SK-N-SH treated with all-trans-retinoic acid at 6 μM for 48 hours (cell line): ENCODE results near the gene EFNA3.

Source experiments
- ATAC-seq: fragments of 200-7000 bp; cut with Tn5 transposase; 3 replicates; pipeline ENCODE4 v1.9.1; 2020; ENCODE audit warnings: mild to moderate bottlenecking, moderate library complexity
- BACH2 ChIP-seq: fragments of 250-450 bp; sonication (Bioruptor Pico); IDR thresholded peaks from 2 replicates; pipeline ENCODE4 v1.9.0; 2021; ENCODE audit warnings: mild to moderate bottlenecking, borderline replicate concordance
- CREB5 ChIP-seq: fragments of 250-450 bp; sonication (Bioruptor Pico); IDR thresholded peaks from 2 replicates; pipeline ENCODE4 v1.5.1; 2020; ENCODE audit warnings: low read depth, mild to moderate bottlenecking, moderate library complexity
- CSDC2 ChIP-seq: fragments of 250-450 bp; sonication (Bioruptor Pico); IDR thresholded peaks from 2 replicates; pipeline ENCODE4 v1.5.0; 2020; ENCODE audit warnings: mild to moderate bottlenecking, moderate library complexity
- CSRNP3 ChIP-seq: fragments of 250-450 bp; sonication (Bioruptor Pico); IDR thresholded peaks from 2 replicates; pipeline ENCODE4 v1.5.1; 2021; ENCODE audit warnings: mild to moderate bottlenecking, moderate library complexity
- ESRRG ChIP-seq: fragments of 250-450 bp; sonication (Bioruptor Pico); IDR thresholded peaks from 2 replicates; pipeline ENCODE4 v1.6.1; 2021; ENCODE audit warnings: mild to moderate bottlenecking
- GLIS3 ChIP-seq: fragments of 250-450 bp; sonication (Bioruptor Pico); IDR thresholded peaks from 2 replicates; pipeline ENCODE4 v1.5.0; 2020; ENCODE audit warnings: mild to moderate bottlenecking, moderate library complexity
- ISL1 ChIP-seq: fragments of 250-450 bp; sonication (Bioruptor Pico); IDR thresholded peaks from 2 replicates; pipeline ENCODE4 v2.1.2; 2022; ENCODE audit warnings: mild to moderate bottlenecking, moderate library complexity
- OSR1 ChIP-seq: fragments of 250-450 bp; sonication (Bioruptor Pico); IDR thresholded peaks from 2 replicates; pipeline ENCODE4 v1.8.0; 2022; ENCODE audit warnings: moderate library complexity, mild to moderate bottlenecking, inconsistent platforms
- PATZ1 ChIP-seq: fragments of 250-450 bp; sonication (Bioruptor Pico); IDR thresholded peaks from 2 replicates; pipeline ENCODE4 v1.8.0; 2020; ENCODE audit warnings: mild to moderate bottlenecking, moderate library complexity, borderline replicate concordance
- POU6F1 ChIP-seq: fragments of 250-450 bp; sonication (Bioruptor Pico); IDR thresholded peaks from 2 replicates; pipeline ENCODE4 v1.8.0; 2021; ENCODE audit warnings: low read depth, mild to moderate bottlenecking, moderate library complexity, borderline replicate concordance
- PPARA ChIP-seq: fragments of 250-450 bp; sonication (Bioruptor Pico); IDR thresholded peaks from 2 replicates; pipeline ENCODE4 v1.5.0; 2020; ENCODE audit warnings: mild to moderate bottlenecking, borderline replicate concordance
- RARB ChIP-seq: fragments of 250-450 bp; sonication (Bioruptor Pico); IDR thresholded peaks from 2 replicates; pipeline ENCODE4 v1.8.0; 2021; ENCODE audit warnings: mild to moderate bottlenecking, moderate library complexity
- SNAI2 ChIP-seq: fragments of 250-450 bp; sonication (Bioruptor Pico); IDR thresholded peaks from 2 replicates; pipeline ENCODE4 v1.5.0; 2020; ENCODE audit warnings: mild to moderate bottlenecking, moderate library complexity
- TCF4 ChIP-seq: fragments of 250-450 bp; sonication (Bioruptor Pico); IDR thresholded peaks from 2 replicates; pipeline ENCODE4 v1.8.0; 2021; ENCODE audit warnings: mild to moderate bottlenecking, moderate library complexity, borderline replicate concordance
- TOX ChIP-seq: fragments of 250-450 bp; sonication (Bioruptor Pico); IDR thresholded peaks from 2 replicates; pipeline ENCODE4 v1.8.0; 2021; ENCODE audit warnings: mild to moderate bottlenecking, moderate library complexity, borderline replicate concordance
- ZC3H10 ChIP-seq: fragments of 250-450 bp; sonication (Bioruptor Pico); IDR thresholded peaks from 2 replicates; pipeline ENCODE4 v1.5.1; 2021; ENCODE audit warnings: mild to moderate bottlenecking, moderate library complexity
- ZFP3 ChIP-seq: fragments of 250-450 bp; sonication (Bioruptor Pico); IDR thresholded peaks from 2 replicates; pipeline ENCODE4 v1.5.0; 2020; ENCODE audit warnings: mild to moderate bottlenecking, moderate library complexity
- ZFP30 ChIP-seq: fragments of 450-650 bp; formaldehyde crosslinking; IDR thresholded peaks from 2 replicates; pipeline ENCODE4 v1.5.0; 2022; ENCODE audit warnings: mild to moderate bottlenecking, moderate library complexity
- ZNF70 ChIP-seq: fragments of 450-650 bp; formaldehyde crosslinking; IDR thresholded peaks from 2 replicates; pipeline ENCODE4 v1.5.0; 2020; ENCODE audit warnings: mild to moderate bottlenecking, moderate library complexity

EFNA3 gene

GRCh38 chr1:155110826-155111225 is 32.2 kb downstream of the EFNA3 start (continued):
- TF ChIP-seq CSRNP3 = no peak
- no peak for TF ChIP-seq OSR1 (CRISPR knock-in tag)
- TF ChIP-seq ZC3H10 (CRISPR knock-in tag) = no peak
- no peak for TF ChIP-seq GLIS3 (CRISPR knock-in tag)
- TF ChIP-seq RARB = no peak
- no peak for TF ChIP-seq POU6F1 (CRISPR knock-in tag)

- ATAC-seq = no peak
- TF ChIP-seq CSDC2 = no peak
- no peak for TF ChIP-seq CSRNP3
- TF ChIP-seq CREB5 (CRISPR knock-in tag) = no peak
- TF ChIP-seq POU6F1 (CRISPR knock-in tag) = no peak
- no peak for TF ChIP-seq SNAI2 (CRISPR knock-in tag)
- TF ChIP-seq TOX (CRISPR knock-in tag) = no peak
These were observed 34.9 kb downstream of the EFNA3 start for GRCh38 chr1:155113450-155113980.

GRCh38 chr1:155116113-155116764 is 37.6 kb downstream of the EFNA3 start:
- ATAC-seq = no peak
- TF ChIP-seq CSRNP3 (no peak), ZNF70 (CRISPR knock-in tag) (no peak), PATZ1 (CRISPR knock-in tag) (no peak), CREB5 (CRISPR knock-in tag) (no peak), PPARA (no peak), ZC3H10 (CRISPR knock-in tag) (no peak), POU6F1 (CRISPR knock-in tag) (no peak), ISL1 (no peak), ZFP3 (CRISPR knock-in tag) (no peak), TCF4 (no peak), ESRRG (CRISPR knock-in tag) (no peak), BACH2 (CRISPR knock-in tag) (no peak), ZFP30 (CRISPR knock-in tag) (no peak)
